Stimulated activated CD4-positive, alpha-beta T cell treated with anti-CD3 and anti-CD28 coated beads, Interleukin-4, amount 100 ng/mL, for 1 hour (primary cell): ENCODE measurements around the gene DEPDC1B.
"Not testable (repeated sequence)": the region's sequence is repeated elsewhere in the genome, so short reads cannot be mapped to it uniquely, and the experiment has no call there.

ENCODE experiments used
- DNase-seq: peaks from one replicate; pipeline ENCODE4 v3.0.0-alpha.2; 2020

DEPDC1B gene

GRCh38 chr5:60639544-60639943, 60.4 kb downstream of the DEPDC1B start:
- DNase-seq: no peak

- no peak for DNase-seq
These were observed 61.7 kb downstream of the DEPDC1B start for GRCh38 chr5:60638300-60638699.

- DNase-seq: no peak
These were observed 63.3 kb downstream of the DEPDC1B start for GRCh38 chr5:60636644-60637043.

GRCh38 chr5:60636001-60636400, 64.0 kb downstream of the DEPDC1B start:
- no peak for DNase-seq

GRCh38 chr5:60634051-60634450, 65.9 kb downstream of the DEPDC1B start:
- no peak for DNase-seq

GRCh38 chr5:60633341-60633740, 66.6 kb downstream of the DEPDC1B start:
- DNase-seq: no peak

GRCh38 chr5:60632153-60632552, 67.8 kb downstream of the DEPDC1B start:
- no peak for DNase-seq

GRCh38 chr5:60630836-60631235, 69.1 kb downstream of the DEPDC1B start:
- no peak for DNase-seq

- no peak for DNase-seq
These were observed 69.8 kb downstream of the DEPDC1B start for GRCh38 chr5:60630179-60630578.

- not testable (repeated sequence) for DNase-seq
These were observed 75.1 kb downstream of the DEPDC1B start for GRCh38 chr5:60624875-60625274.

- DNase-seq: not testable (repeated sequence)
These were observed 79.2 kb downstream of the DEPDC1B start for GRCh38 chr5:60620752-60621151.

- no peak for DNase-seq
These were observed 86.1 kb downstream of the DEPDC1B start for GRCh38 chr5:60613826-60614225.

GRCh38 chr5:60611099-60611740, 88.7 kb downstream of the DEPDC1B start:
- no peak for DNase-seq

GRCh38 chr5:60604771-60605170, 95.2 kb downstream of the DEPDC1B start:
- DNase-seq: no peak

GRCh38 chr5:60598424-60598823, 101.5 kb downstream of the DEPDC1B start:
- no peak for DNase-seq

- no peak for DNase-seq
These were observed 102.2 kb downstream of the DEPDC1B start for GRCh38 chr5:60597572-60598320.

GRCh38 chr5:60594715-60595477, 105.1 kb downstream of the DEPDC1B start:
- DNase-seq: no peak

- no peak for DNase-seq
These were observed 109.8 kb downstream of the DEPDC1B start for GRCh38 chr5:60590172-60590571.

GRCh38 chr5:60587312-60587711, 112.7 kb downstream of the DEPDC1B start:
- DNase-seq: not testable (repeated sequence)

GRCh38 chr5:60586307-60586901, 113.6 kb downstream of the DEPDC1B start:
- DNase-seq: no peak

- no peak for DNase-seq
These were observed 114.3 kb downstream of the DEPDC1B start for GRCh38 chr5:60585618-60586017.

- DNase-seq: no peak
These were observed 115.7 kb downstream of the DEPDC1B start for GRCh38 chr5:60584304-60584703.

GRCh38 chr5:60583616-60584015, 116.3 kb downstream of the DEPDC1B start:
- no peak for DNase-seq
